Right cardiac atrium (tissue), 5 donors: ENCODE results near the gene PCK2. TPM values are rescaled to one million over a fixed set of nuclear protein-coding genes. Genes with fewer than 3 reads are reported as not detected.

ENCODE experiments used
- ATAC-seq, 2 donors: fragments of 200-7000 bp; cut with Tn5 transposase; one replicate each; pipeline versions ENCODE4 v1.8.0 to v1.9.1; 2020; ENCODE audit warnings: moderate library complexity in 2 of 2, mild to moderate bottlenecking in 1 of 2
- DNase-seq, 3 donors: peaks; one replicate each; pipeline ENCODE4 v3.0.0-alpha.2; 2020
- H3K27ac ChIP-seq: one replicate; pipeline ENCODE4 v1.5.1; 2013; ENCODE audit warnings: mild to moderate bottlenecking, low read length, control low read depth, moderate library complexity
- H3K27me3 ChIP-seq: one replicate; pipeline ENCODE4 v1.6.1; 2013; ENCODE audit not compliant: control insufficient read depth, insufficient read depth
- H3K4me1 ChIP-seq: one replicate; pipeline ENCODE4 v1.6.1; 2013; ENCODE audit warnings: low read length; ENCODE audit not compliant: control insufficient read depth, insufficient read depth
- H3K4me3 ChIP-seq: one replicate; pipeline ENCODE4 v1.5.1; 2013; ENCODE audit warnings: low read length, control low read depth
- H3K9me3 ChIP-seq: one replicate; pipeline ENCODE4 v1.6.1; 2013; ENCODE audit warnings: low read length; ENCODE audit not compliant: control insufficient read depth
- WGBS: extraction: QIAGEN DNeasy Blood & Tissue Kit; methylation state at CpG from one replicate; pipeline ENCODE4 v1.1.7; 2013; 5-methylcytosine and 5-hydroxymethylcytosine counted together
- intact Hi-C, 4 donors: fragments of 100-400 bp; cut with DNase I; formaldehyde crosslinking; loops; one replicate each; pipeline versions ENCODE4 v1.11.0 to v1.14.0; 2022 to 2023
- polyA plus RNA-seq: library from polyadenylated mRNA; stranded (reverse); fragments of 200-250 nt; gene quantifications from one replicate; pipeline ENCODE4 v1.2.3, GENCODE V29; 2013
- total RNA-seq, 4 donors: library from RNA; stranded (reverse); fragmentation: NEBNext Ultra II Directional; extraction: Animal tissue kit (Norgen Biotek cat#: 25700); gene quantifications; one replicate each; pipeline ENCODE4 v1.2.1, GENCODE V29; 2021
- donor health status: healthy with polysubstance abuse.
- donor health status: DM: no; HTN: yes; CAD: no.
- donor health status: DM: no; HTN: no; CAD: no.
- donor health status: DM: no; HTN: yes; CAD: no; lungs with severe emphysema.
- donor health status: DM: yes; HTN: yes; CAD: no.

Gene PCK2
- total and polyA plus RNA-seq, 5 donors = 3.5 to 11.0 (median 4.9) TPM

DNA sequence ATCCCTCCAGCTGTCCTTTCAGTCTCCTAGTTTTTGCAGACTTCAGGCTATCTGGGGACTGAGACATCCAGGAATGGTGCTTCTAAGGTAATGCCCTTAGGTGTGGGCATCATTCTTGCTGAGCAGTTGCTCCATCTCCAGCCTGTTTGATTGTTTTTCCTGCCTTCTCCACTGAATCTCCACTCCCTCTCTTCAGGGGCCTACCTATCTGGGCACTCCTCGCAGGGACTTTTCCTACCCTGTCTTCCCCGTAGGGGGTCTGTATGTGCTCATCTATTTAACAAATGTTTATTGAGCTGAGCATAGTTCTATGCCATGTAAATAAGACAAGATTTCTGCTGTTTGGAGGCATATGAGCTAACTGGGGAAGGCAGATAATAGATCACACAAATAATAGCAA lies 38.9 kb downstream of the PCK2 start:
- H3K4me1 ChIP-seq = peaks cover 6% of the 10 kb centered on the region
- H3K27me3 ChIP-seq = no peaks in the 10 kb centered on the region
- 79% methylated on average over 2 of the region's 2 CpGs for WGBS
- no peak overlapping the region for H3K4me3 ChIP-seq
- H3K27ac ChIP-seq = peak overlapping the region; percentile 99
- intact Hi-C loops = no loop called here
- ATAC-seq (no peak), DNase-seq (no peak)
- no peaks in the 10 kb centered on the region for H3K9me3 ChIP-seq

DNA sequence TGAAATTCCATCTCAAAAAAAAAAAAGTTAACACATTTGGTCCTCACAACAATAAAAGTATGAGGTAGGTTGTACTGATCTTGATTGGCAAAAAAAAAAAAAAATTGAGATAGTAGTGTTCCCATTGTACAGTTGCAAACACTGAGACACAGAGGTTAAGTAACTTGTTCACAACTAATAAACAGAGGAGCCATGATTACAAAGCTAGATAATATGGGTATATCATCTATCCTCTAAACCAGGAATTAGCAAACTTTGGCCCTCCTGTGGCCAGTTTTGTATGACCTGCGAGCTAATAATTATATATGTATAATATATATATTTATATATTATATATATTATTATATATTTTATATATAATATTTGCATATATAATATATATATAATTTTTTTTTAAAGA lies 39.6 kb downstream of the PCK2 start:
- WGBS = 99% methylated on average over 1 of the region's 1 CpG
- Histone ChIP-seq H3K4me1 (peaks cover 6% of the 10 kb centered on the region), H3K27me3 (no peaks in the 10 kb centered on the region), H3K4me3 (no peak overlapping the region), H3K9me3 (no peaks in the 10 kb centered on the region), H3K27ac (no peak overlapping the region)
- DNase-seq = no peak
- intact Hi-C loops = no loop called here
- no peak for ATAC-seq

DNA sequence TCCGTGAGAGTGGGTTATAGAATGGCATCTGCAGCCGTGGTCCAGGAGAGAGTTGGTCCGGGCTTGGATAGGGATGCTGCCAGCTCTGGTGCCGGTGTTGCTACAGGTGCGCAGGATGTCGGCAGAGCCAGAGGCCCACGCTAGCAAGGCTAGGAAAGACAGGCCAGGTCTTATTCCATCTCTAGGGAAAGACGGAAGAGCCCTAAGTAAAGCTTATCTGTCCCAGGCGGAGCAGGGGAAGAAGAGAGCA lies 41.4 kb downstream of the PCK2 start:
- Histone ChIP-seq H3K4me1 (peaks cover 7% of the 10 kb centered on the region), H3K27me3 (no peaks in the 10 kb centered on the region), H3K4me3 (peak overlapping the region; percentile 39), H3K27ac (peak overlapping the region; percentile 57), H3K9me3 (no peaks in the 10 kb centered on the region)
- DNase-seq (no peak), ATAC-seq (no peak)
- 6% methylated on average over 9 of the region's 9 CpGs for WGBS
- intact Hi-C loops = no loop called here

DNA sequence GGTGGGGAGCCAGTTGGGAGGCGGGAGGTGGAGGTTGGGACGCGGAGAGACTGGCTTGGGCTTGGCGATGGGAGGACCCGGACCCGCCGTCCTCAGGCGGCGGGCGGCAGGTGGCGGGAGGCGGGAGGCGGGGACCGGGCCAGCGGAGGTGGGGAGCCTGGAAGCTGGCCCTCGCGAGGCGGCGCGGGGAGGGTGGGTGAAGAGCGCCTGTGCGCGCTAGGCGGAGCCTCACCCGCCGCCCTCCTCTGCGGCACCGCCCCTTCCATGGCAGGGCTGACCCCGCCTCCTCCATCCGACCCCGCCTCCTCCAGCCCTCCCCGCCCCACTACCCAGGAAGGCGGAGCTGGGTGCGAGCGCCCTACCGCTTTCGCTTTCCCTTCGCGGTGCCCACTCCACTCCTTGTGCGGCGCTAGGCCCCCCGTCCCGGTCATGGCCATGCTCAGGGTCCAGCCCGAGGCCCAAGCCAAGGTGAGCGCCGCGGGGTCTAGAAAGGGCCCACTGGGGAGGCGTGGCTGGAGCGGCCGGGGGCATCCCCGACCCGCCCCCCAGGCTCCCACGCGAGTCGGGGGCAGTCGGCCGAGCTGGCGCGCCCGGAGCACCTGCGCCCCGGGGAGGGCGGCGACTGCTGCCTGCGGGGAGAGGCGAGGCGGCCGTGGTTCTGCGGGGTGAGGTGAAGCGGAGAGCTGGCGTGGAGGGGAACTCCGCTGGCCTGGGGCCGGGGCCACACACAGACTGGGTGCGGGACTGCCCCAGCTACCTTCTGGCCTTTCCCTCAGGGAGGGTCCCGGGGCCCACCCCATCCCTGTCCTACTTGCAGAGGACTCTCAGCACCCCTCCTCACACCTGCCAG lies 41.9 kb downstream of the PCK2 start, which contains the start of gene PSME1:
PSME1 (plus strand) TSS at position 361 of the 850 bp plus-strand sequence; CDS start at position 430, 69 bp downstream.
- DNase-seq (peak; percentile 94 to 98 (median 98)), ATAC-seq (peak; percentile 95 to 97)
- Histone ChIP-seq H3K4me3 (peak within 1 kb of the TSS; percentile 67), H3K27me3 (no peaks in the 10 kb centered on the region), H3K9me3 (no peaks in the 10 kb centered on the region), H3K4me1 (peaks cover 2% of the 10 kb centered on the region), H3K27ac (peak within 1 kb of the TSS; percentile 65)
- intact Hi-C loops = no loop called here
- under 1% methylated on average over 74 of the region's 75 CpGs for WGBS

DNA sequence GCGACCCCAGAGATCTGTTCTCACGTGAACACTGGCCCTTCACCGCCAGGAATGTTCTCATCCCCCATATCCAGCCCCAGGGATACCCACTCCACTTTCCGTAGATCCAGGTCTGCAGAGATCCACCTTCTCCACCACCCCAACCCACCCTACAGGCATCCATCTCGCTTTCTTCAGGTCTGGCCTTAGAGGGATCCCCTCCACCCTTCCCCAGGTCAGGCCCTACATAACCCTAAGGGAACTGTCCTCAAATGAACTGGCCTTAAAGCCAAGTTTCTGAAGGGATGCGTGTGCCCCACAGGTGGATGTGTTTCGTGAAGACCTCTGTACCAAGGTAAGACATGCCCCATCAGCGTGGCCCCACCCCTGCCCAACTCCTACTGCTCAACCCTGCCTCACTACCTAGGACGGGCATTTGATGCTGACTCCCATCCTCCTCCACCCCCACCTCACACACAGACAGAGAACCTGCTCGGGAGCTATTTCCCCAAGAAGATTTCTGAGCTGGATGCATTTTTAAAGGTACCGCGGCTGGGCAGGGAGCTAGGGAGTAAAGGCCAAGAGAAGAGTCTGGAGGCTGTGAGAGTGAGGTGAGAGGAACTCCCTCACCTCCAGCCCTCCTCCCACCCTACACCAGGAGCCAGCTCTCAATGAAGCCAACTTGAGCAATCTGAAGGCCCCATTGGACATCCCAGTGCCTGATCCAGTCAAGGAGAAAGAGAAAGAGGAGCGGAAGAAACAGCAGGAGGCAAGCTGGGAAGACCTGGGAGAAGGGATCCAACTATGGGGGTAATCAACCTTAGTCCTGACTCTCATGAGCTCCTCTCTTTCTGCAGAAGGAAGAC lies 42.8 kb downstream of the PCK2 start:
- ATAC-seq (no peak), DNase-seq (no peak)
- intact Hi-C loops = no loop called here
- H3K27ac ChIP-seq = peak overlapping the region; percentile 65
- no peaks in the 10 kb centered on the region for H3K9me3 ChIP-seq
- WGBS = 40% methylated on average over 13 of the region's 13 CpGs
- peak overlapping the region; percentile 67 for H3K4me3 ChIP-seq
- no peaks in the 10 kb centered on the region for H3K27me3 ChIP-seq
- peaks cover 2% of the 10 kb centered on the region for H3K4me1 ChIP-seq

DNA sequence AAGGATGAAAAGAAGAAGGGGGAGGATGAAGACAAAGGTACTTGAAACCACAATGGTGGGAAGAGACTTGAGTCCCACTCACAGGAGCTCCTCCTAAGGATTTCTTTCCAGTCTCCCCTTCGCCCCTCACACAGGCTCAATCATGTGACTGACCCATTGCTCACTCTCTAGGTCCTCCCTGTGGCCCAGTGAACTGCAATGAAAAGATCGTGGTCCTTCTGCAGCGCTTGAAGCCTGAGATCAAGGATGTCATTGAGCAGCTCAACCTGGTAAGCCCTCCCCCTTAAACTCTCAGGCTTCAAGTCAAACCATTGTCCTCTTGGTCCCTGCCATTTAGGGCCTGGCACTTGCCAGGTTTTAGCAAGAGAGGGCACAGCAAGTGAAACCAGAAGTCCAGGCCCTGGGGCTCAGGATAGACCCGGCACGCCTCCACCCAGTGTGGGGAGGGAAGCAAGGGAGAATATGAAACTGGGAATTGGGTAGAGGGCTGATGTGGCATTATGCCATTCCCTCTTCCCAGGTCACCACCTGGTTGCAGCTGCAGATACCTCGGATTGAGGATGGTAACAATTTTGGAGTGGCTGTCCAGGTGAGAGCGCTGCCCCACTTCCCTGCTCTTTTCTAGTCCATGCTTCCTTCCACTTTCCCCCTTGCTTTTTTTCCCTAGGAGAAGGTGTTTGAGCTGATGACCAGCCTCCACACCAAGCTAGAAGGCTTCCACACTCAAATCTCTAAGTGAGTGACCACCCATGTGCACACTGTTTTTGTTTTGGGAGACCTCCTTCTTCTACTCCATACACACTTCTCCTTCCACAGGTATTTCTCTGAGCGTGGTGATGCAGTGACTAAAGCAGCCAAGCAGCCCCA lies 43.7 kb downstream of the PCK2 start:
- intact Hi-C loops = no loop called here
- no peak for ATAC-seq
- no peak for DNase-seq
- no peaks in the 10 kb centered on the region for H3K27me3 ChIP-seq
- H3K9me3 ChIP-seq = no peaks in the 10 kb centered on the region
- 90% methylated on average over 8 of the region's 8 CpGs for WGBS
- no peak overlapping the region for H3K4me3 ChIP-seq
- no peak overlapping the region for H3K27ac ChIP-seq
- H3K4me1 ChIP-seq = peaks cover 2% of the 10 kb centered on the region

DNA sequence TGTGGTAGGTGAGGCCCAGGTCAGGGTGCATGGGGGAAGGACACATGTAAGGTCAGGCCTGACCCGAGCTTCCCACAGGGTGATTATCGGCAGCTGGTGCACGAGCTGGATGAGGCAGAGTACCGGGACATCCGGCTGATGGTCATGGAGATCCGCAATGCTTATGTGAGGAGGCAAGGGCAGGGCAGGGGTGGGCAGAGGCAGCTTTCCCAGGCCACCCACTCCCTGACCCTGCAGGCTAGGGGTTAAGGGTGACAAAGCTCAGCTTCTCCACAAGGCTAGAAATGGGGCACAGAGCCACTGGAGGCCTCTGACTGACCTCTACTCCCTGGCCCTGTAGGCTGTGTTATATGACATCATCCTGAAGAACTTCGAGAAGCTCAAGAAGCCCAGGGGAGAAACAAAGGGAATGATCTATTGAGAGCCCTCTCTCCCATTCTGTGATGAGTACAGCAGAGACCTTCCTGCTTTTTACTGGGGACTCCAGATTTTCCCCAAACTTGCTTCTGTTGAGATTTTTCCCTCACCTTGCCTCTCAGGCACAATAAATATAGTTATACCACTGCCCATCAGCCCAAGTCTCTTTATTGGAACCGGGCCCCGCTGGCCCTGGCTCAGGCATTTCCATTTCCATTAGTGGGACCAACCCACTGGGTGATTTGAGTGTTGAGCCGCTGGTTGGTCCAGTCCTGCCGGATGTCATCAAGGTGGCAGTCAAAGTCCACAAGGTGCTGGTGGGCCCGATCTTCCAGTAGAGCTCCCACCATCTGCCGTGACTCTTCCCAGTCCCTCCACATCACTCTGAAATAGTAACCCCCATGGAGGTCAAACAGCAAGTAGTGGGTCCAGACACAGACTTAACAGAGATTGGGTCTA lies 44.5 kb downstream of the PCK2 start:
- Histone ChIP-seq H3K4me1 (peaks cover 2% of the 10 kb centered on the region), H3K9me3 (no peaks in the 10 kb centered on the region), H3K27me3 (no peaks in the 10 kb centered on the region), H3K4me3 (no peak overlapping the region), H3K27ac (no peak overlapping the region)
- 80% methylated on average over 13 of the region's 13 CpGs for WGBS
- no peak for ATAC-seq
- intact Hi-C loops = no loop called here
- no peak for DNase-seq

DNA sequence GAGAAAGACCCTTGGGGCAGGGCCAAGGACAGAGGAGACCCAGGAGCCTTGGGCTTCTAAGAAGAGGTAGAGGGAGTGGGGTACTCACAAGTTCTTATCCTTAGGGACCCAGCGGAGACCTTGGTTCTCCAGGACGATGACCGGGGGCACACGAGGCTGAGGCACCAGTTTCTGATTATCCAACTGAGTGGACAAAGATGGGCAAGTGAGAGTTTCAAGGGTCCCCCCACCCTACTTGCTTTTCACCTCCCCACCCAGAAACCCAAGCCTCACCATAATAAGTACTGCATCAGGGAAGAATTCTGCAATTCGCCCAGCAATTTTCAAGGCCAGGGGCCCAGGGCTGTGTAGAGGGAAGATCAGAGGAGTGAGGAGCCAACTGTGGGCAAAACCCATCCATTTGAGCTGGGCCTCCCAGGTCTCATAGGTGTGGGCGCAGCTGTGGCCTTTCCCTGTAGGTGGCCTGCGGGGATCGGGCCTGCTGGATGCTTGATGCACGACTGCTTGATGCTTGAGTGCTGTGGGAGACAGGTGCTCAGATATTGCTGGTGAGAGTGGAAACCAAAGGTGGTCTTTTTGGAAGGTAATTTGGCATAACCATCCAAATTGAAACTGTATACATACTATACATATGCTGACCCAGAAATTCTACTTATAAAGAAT lies 45.3 kb downstream of the PCK2 start:
- 89% methylated on average over 9 of the region's 9 CpGs for WGBS
- H3K9me3 ChIP-seq = no peaks in the 10 kb centered on the region
- H3K4me3 ChIP-seq = no peak overlapping the region
- ATAC-seq = no peak
- no peak overlapping the region for H3K27ac ChIP-seq
- peaks cover 2% of the 10 kb centered on the region for H3K4me1 ChIP-seq
- no peak for DNase-seq
- H3K27me3 ChIP-seq = no peaks in the 10 kb centered on the region
- intact Hi-C loops = no loop called here

DNA sequence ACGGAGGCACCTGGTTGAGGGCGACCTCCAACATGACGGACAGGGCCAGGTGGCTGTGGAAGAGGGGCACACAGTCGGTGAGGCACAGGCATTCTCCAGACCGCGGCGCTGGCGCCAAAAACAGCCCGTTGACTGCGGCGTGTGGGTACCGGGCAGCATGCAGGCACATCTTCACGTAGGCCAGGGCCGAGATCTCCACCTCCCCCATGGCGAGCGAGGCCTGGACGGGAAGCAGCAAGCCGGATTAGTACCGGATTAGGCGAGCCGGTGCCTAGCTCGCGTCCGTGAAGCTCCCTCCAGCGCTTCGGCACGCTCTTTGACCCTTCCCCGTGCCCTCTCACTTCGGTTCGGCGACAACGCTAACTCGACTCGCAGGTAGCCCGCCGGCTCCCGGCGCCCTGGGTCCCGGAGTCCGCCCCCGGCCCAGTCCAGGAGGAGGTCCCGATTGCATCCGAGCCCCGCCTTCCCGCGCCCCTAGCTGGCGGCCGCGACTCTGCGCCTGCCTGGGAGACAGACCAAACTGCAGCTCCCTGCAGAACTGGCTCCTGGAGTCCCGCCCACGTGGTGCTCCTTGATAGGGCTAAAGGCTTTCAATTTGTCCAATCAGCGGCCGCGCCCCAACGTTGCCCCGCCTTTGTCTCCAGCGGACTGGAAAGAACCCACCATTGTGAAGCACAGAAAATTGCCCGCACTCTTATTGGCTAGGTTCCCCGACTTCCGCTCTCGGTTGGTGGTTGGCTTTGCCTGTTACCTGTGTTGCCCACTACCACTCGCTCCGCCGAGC lies 47.2 kb downstream of the PCK2 start, which contains the start of gene EMC9:
EMC9 (minus strand) TSS at position 495 of the 784 bp plus-strand sequence; CDS start at position 208, 287 bp downstream.
- Histone ChIP-seq H3K27ac (peak within 1 kb of the TSS; percentile 98), H3K27me3 (no peaks in the 10 kb centered on the region), H3K9me3 (no peaks in the 10 kb centered on the region), H3K4me3 (peak within 1 kb of the TSS; percentile 75), H3K4me1 (peaks cover 6% of the 10 kb centered on the region)
- DNase-seq (peak; percentile 100), ATAC-seq (peak; percentile 95 to 96)
- intact Hi-C loops = no loop called here
- WGBS = under 1% methylated on average over 65 of the region's 65 CpGs
